ENCODE measurements around the gene TM6SF1.

- no peak for TF ChIP-seq POLR2A (IDR thresholded peaks at IDR 0.05)
- TF ChIP-seq, protein P1, sequence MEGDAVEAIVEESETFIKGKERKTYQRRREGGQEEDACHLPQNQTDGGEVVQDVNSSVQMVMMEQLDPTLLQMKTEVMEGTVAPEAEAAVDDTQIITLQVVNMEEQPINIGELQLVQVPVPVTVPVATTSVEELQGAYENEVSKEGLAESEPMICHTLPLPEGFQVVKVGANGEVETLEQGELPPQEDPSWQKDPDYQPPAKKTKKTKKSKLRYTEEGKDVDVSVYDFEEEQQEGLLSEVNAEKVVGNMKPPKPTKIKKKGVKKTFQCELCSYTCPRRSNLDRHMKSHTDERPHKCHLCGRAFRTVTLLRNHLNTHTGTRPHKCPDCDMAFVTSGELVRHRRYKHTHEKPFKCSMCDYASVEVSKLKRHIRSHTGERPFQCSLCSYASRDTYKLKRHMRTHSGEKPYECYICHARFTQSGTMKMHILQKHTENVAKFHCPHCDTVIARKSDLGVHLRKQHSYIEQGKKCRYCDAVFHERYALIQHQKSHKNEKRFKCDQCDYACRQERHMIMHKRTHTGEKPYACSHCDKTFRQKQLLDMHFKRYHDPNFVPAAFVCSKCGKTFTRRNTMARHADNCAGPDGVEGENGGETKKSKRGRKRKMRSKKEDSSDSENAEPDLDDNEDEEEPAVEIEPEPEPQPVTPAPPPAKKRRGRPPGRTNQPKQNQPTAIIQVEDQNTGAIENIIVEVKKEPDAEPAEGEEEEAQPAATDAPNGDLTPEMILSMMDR (IDR thresholded peaks at IDR 0.05) = no peak
Observed at GRCh38 chr15:83111149-83111548, 3.7 kb downstream of the TM6SF1 start.

All from heart left ventricle (tissue), 13 donors.